DND-41 (cell line): ENCODE results near the gene CDR2L.

Experiments
- ATAC-seq: fragments of 200-7000 bp; cut with Tn5 transposase; 3 replicates; pipeline ENCODE4 v1.9.1; 2021; ENCODE audit warnings: low read depth; ENCODE audit not compliant: insufficient read depth
- DNase-seq: peaks from one replicate; pipeline ENCODE4 v3.0.0-alpha.2; 2020
- H2AFZ ChIP-seq: 2 replicates; pipeline ENCODE4 v1.6.0; 2012; ENCODE audit warnings: low read depth, low read length
- H3K27ac ChIP-seq: 2 replicates; pipeline ENCODE4 v1.5.1; 2012; ENCODE audit warnings: low read length, inconsistent platforms
- H3K27me3 ChIP-seq: fragments of 200-600 bp; sonication (generic); 2 replicates; pipeline ENCODE4 v1.6.0; 2012; ENCODE audit warnings: low read length, mild to moderate bottlenecking, inconsistent platforms; ENCODE audit not compliant: insufficient read depth, poor library complexity
- H3K36me3 ChIP-seq: 2 replicates; pipeline ENCODE4 v1.5.1; 2012; ENCODE audit warnings: low read length, inconsistent platforms; ENCODE audit not compliant: insufficient read depth
- H3K4me1 ChIP-seq: 2 replicates; pipeline ENCODE4 v1.5.1; 2012; ENCODE audit warnings: mild to moderate bottlenecking, low read length; ENCODE audit not compliant: insufficient read depth
- H3K4me2 ChIP-seq: 2 replicates; pipeline ENCODE4 v1.6.0; 2012; ENCODE audit warnings: mild to moderate bottlenecking, moderate library complexity, low read length, inconsistent platforms; ENCODE audit not compliant: insufficient read depth
- H3K4me3 ChIP-seq, 2 experiments: fragments of 200-600 bp in 1 of 2; shearing (Covaris generic) in 1 of 2; 2 replicates each; pipeline ENCODE4 v1.5.1; 2012 to 2016; ENCODE audit warnings: inconsistent platforms in 2 of 2, low read length in 2 of 2, mild to moderate bottlenecking in 2 of 2, low read depth in 1 of 2, moderate library complexity in 1 of 2
- H3K79me2 ChIP-seq: 2 replicates; pipeline ENCODE4 v1.6.0; 2012; ENCODE audit warnings: low read length, inconsistent platforms; ENCODE audit not compliant: insufficient read depth
- H3K9ac ChIP-seq: 2 replicates; pipeline ENCODE4 v1.6.0; 2012; ENCODE audit warnings: low read depth, mild to moderate bottlenecking, inconsistent platforms, low read length, moderate library complexity
- H3K9me3 ChIP-seq: 2 replicates; pipeline ENCODE4 v1.5.1; 2012; ENCODE audit warnings: low read length, moderate library complexity, mild to moderate bottlenecking, inconsistent platforms; ENCODE audit not compliant: insufficient read depth, severe bottlenecking
- H4K20me1 ChIP-seq: 2 replicates; pipeline ENCODE4 v1.6.0; 2012; ENCODE audit warnings: low read length; ENCODE audit not compliant: insufficient read depth
- CTCF ChIP-seq: IDR thresholded peaks from 2 replicates; pipeline ENCODE4 v1.5.1; 2012; ENCODE audit warnings: borderline replicate concordance, low read length, moderate library complexity, mild to moderate bottlenecking; ENCODE audit not compliant: poor library complexity, severe bottlenecking; ENCODE audit errors: extremely low read depth
- EZH2 ChIP-seq: IDR thresholded peaks from 3 replicates; pipeline ENCODE4 v1.6.1; 2012; ENCODE audit warnings: borderline replicate concordance, low read depth, mild to moderate bottlenecking, moderate library complexity, low read length, inconsistent platforms; ENCODE audit not compliant: severe bottlenecking

CDR2L gene

GRCh38 chr17:74971842-74972106 lies 15.7 kb upstream of the CDR2L start:
- TF ChIP-seq EZH2 (no peak), CTCF (no peak)
- H3K9ac ChIP-seq, result no peak overlapping the region
- no peaks in the 10 kb centered on the region for H3K79me2 ChIP-seq
- no peaks in the 10 kb centered on the region for H3K9me3 ChIP-seq
- ATAC-seq, result no peak
- peaks cover 14% of the 10 kb centered on the region for H3K4me1 ChIP-seq
- 0 out of 2 replicates have a peak overlapping the region, but pooled peaks have one; percentile 64 for H3K4me2 ChIP-seq
- H3K27me3 ChIP-seq, result peaks cover 11% of the 10 kb centered on the region
- DNase-seq, result no peak
- peaks cover 8% of the 10 kb centered on the region; the same call in 1 of the 2 replicates for H4K20me1 ChIP-seq
- H3K4me3 ChIP-seq, result no peak overlapping the region
- no peaks in the 10 kb centered on the region for H3K36me3 ChIP-seq
- no peak overlapping the region for H3K27ac ChIP-seq
- no peak overlapping the region for H2AFZ ChIP-seq

- no peaks in the 10 kb centered on the region for H3K9me3 ChIP-seq
- H3K4me2 ChIP-seq, result peak within 1 kb of the TSS; percentile 64
- H3K27ac ChIP-seq, result no peak within 1 kb of the TSS
- H3K36me3 ChIP-seq, result no peaks in the 10 kb centered on the region
- peaks cover 14% of the 10 kb centered on the region for H3K4me1 ChIP-seq
- H3K79me2 ChIP-seq, result no peaks in the 10 kb centered on the region
- TF ChIP-seq EZH2, result no peak
- TF ChIP-seq CTCF, result no peak
- H3K27me3 ChIP-seq, result peaks cover 11% of the 10 kb centered on the region
- DNase-seq, result peak; percentile 85
- H2AFZ ChIP-seq, result peak within 1 kb of the TSS; percentile 41
- peaks cover 8% of the 10 kb centered on the region; the same call in 1 of the 2 replicates for H4K20me1 ChIP-seq
- peak within 1 kb of the TSS in 1 of 2 experiments; percentile 50; a peak in 3 of 4 replicates for H3K4me3 ChIP-seq
- ATAC-seq, result peak; percentile 92
- peak within 1 kb of the TSS; percentile 28 for H3K9ac ChIP-seq
These were observed 15.1 kb upstream of the CDR2L start, which contains the start of gene HID1 for GRCh38 chr17:74972107-74972972. Gene HID1 (minus strand): TSS chr17:74972759. CDS start chr17:74972656, 103 bp downstream.

DNA sequence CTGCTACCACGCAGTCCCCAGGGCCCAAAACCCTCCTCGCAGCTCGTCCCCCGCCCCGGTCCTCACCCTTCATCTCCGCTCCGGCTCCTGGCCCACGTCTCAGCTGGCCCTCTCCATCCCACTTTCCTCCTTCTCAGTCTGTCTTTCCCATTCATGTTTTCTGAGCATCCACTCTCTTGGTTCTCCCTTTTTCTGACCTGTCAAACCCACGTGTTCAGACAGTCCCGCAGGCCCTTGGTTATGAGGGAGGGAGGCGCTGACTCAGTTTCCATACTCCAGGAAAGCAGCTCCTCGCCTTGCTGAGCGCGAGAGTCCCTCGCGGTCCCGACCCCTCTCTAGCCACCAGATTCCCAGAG lies 14.5 kb upstream of the CDR2L start:
- Histone ChIP-seq H3K9ac (peak overlapping the region; percentile 28), H2AFZ (peak overlapping the region; percentile 41), H3K4me2 (peak overlapping the region; percentile 64), H3K9me3 (no peaks in the 10 kb centered on the region), H3K27ac (no peak overlapping the region), H3K27me3 (peaks cover 11% of the 10 kb centered on the region), H3K79me2 (no peaks in the 10 kb centered on the region), H3K4me3 (peak overlapping the region in 1 of 2 experiments; percentile 39; a peak in 2 of 4 replicates), H3K36me3 (no peaks in the 10 kb centered on the region), H3K4me1 (peaks cover 14% of the 10 kb centered on the region), H4K20me1 (peaks cover 8% of the 10 kb centered on the region; the same call in 1 of the 2 replicates)
- DNase-seq (no peak), ATAC-seq (no peak)
- TF ChIP-seq EZH2 (peak; percentile 59), CTCF (no peak)
